Adrenal gland (tissue), 12 donors: ENCODE results near the gene GSAP. TPM values are rescaled to one million over a fixed set of nuclear protein-coding genes. Genes with fewer than 3 reads are reported as not detected.
A peak's percentile ranks its signal among the peaks of the same experiment; 100 is the strongest.

ENCODE experiments used
- DNase-seq, 7 donors: peaks; one replicate each; pipeline ENCODE4 v3.0.0-alpha.2; 2019 to 2020
- H3K27ac ChIP-seq, 5 donors: fragments of 200-600 bp; sonication (generic) in 4 of 5; 1 replicate in 3 of 5; 2 replicates in 2 of 5; pipeline versions ENCODE4 v1.5.1 to v1.8.0; 2016 to 2020; ENCODE audit warnings: mild to moderate bottlenecking in 1 of 5
- H3K27me3 ChIP-seq: fragments of 200-600 bp; 2 replicates; pipeline ENCODE4 v1.8.0; 2021
- H3K36me3 ChIP-seq, 2 donors: fragments of 200-600 bp; replicated peaks in 1 of 2; 1 replicate in 1 of 2; 2 replicates in 1 of 2; pipeline versions ENCODE4 v1.5.1 to v1.8.0; 2018 to 2022
- H3K4me1 ChIP-seq, 2 donors: fragments of 200-600 bp; replicated peaks in 1 of 2; 1 replicate in 1 of 2; 2 replicates in 1 of 2; pipeline versions ENCODE4 v1.5.1 to v1.8.0; 2018 to 2021
- H3K4me3 ChIP-seq, 4 donors: fragments of 200-600 bp; sonication (generic) in 3 of 4; one replicate each; pipeline ENCODE4 v1.5.1; 2016 to 2018
- H3K9me3 ChIP-seq, 3 donors: fragments of 200-600 bp; sonication (generic) in 1 of 3; replicated peaks in 1 of 3; 1 replicate in 2 of 3; 2 replicates in 1 of 3; pipeline versions ENCODE4 v1.5.1 to v1.8.0; 2016 to 2021
- CTCF ChIP-seq, 6 experiments: fragments of 450-650 bp in 4 of 6; fragments of 200-600 bp in 2 of 6; sonication (generic) in 1 of 6; IDR thresholded peaks; 1 replicate in 5 of 6; 2 replicates in 1 of 6; pipeline versions ENCODE4 v1.5.1 to v1.8.0; 2016 to 2021; ENCODE audit warnings: antibody characterized with exemption in 6 of 6, mild to moderate bottlenecking in 2 of 6, moderate library complexity in 1 of 6
- POLR2A ChIP-seq, 2 donors: fragments of 450-650 bp; IDR thresholded peaks; one replicate each; pipeline ENCODE4 v1.6.1; 2017; ENCODE audit warnings: antibody characterized with exemption in 2 of 2, mild to moderate bottlenecking in 2 of 2, moderate library complexity in 1 of 2
- WGBS, 4 donors: extraction: QIAGEN DNeasy Blood & Tissue Kit in 2 of 4; methylation state at CpG; one replicate each; pipeline versions ENCODE4 v1.1.5 to v1.1.7; 2013 to 2017; 5-methylcytosine and 5-hydroxymethylcytosine counted together
- intact Hi-C, 2 donors: fragments of 100-400 bp; cut with DNase I; formaldehyde crosslinking; loops; one replicate each; pipeline versions ENCODE4 v1.14.1 to v1.15.0; 2022 to 2023
- polyA plus RNA-seq, 3 donors: library from polyadenylated mRNA; stranded (reverse); fragments of 200-250 nt in 2 of 3; fragments of 350-450 nt in 1 of 3; fragmentation: Illumina TruSeq in 1 of 3; extraction: RNeasy Lipid Tissue Mini Kit (QIAGEN cat#74804) in 1 of 3; gene quantifications; one replicate each; pipeline ENCODE4 v1.2.3, GENCODE V29; 2013 to 2014
- total RNA-seq, 9 donors: library from RNA; depleted of rRNA in 4 of 9; stranded (reverse); fragments of >200 nt in 4 of 9; fragments of 120-200 nt in 1 of 9; fragmentation: NEBNext Ultra II Directional in 1 of 9; extraction: Animal tissue kit (Norgen Biotek cat#: 25700) in 1 of 9; gene quantifications; one replicate each; pipeline versions ENCODE4 v1.1.0 to v1.2.4, GENCODE V29; 2013 to 2023
- donor health status: healthy with polysubstance abuse.
- donor health status: Bipolar disorder and iron deficiency.
- donor health status: DM: yes; HTN: yes; CAD: no.
- donor health status: DM: no; HTN: no; CAD: no.
- donor health status: DM: no; HTN: no; CAD: no.
- donor health status: DM: yes; HTN: yes; CAD: no.

Gene GSAP
- total and polyA plus RNA-seq, 12 donors: 10.3 to 56.1 (median 18.5) TPM

GRCh38 chr7:77415476-77415822 lies 700 bp downstream of the GSAP start:
- DNase-seq: peak in 2 of 7 donors; percentile 17 to 22
- no peaks in the 10 kb centered on the region for H3K9me3 ChIP-seq
- intact Hi-C loops: no loop called here
- H3K36me3 ChIP-seq: no peaks in the 10 kb centered on the region
- peak overlapping the region; percentile 62 to 99 (median 86) for H3K4me3 ChIP-seq
- TF ChIP-seq CTCF (IDR thresholded peaks at IDR 0.05) (no peak), POLR2A (IDR thresholded peaks at IDR 0.05) (no peak)
- peaks cover 7 to 22% of the 10 kb centered on the region in 2 donors for H3K4me1 ChIP-seq
- H3K27ac ChIP-seq: peak overlapping the region; percentile 19 to 96 (median 88)
- no peaks in the 10 kb centered on the region for H3K27me3 ChIP-seq
- WGBS, 4 donors: 0 to 5% (median 2%) methylated on average over 3 to 25 of the region's 25 CpGs

GRCh38 chr7:77413861-77414424 lies 2.2 kb downstream of the GSAP start:
- peak overlapping the region in 3 of 5 donors; percentile 15 to 64 (median 61) for H3K27ac ChIP-seq
- no peaks in the 10 kb centered on the region for H3K27me3 ChIP-seq
- peak in 1 of 7 donors; percentile 21 for DNase-seq
- no peak overlapping the region for H3K4me3 ChIP-seq
- TF ChIP-seq POLR2A (IDR thresholded peaks at IDR 0.05): no peak
- TF ChIP-seq CTCF (IDR thresholded peaks at IDR 0.05): no peak
- H3K36me3 ChIP-seq: no peaks in the 10 kb centered on the region
- H3K9me3 ChIP-seq: no peaks in the 10 kb centered on the region
- intact Hi-C loops: no loop called here
- peaks cover 10 to 31% of the 10 kb centered on the region in 2 donors for H3K4me1 ChIP-seq

- H3K27me3 ChIP-seq: no peaks in the 10 kb centered on the region
- H3K4me3 ChIP-seq: no peak overlapping the region
- intact Hi-C loops: no loop called here
- 71 to 79% (median 76%) methylated on average over 4 of the region's 4 CpGs for WGBS, 4 donors
- peak in 2 of 7 donors; percentile 25 to 28 for DNase-seq
- peak overlapping the region in 1 of 5 donors; percentile 7 for H3K27ac ChIP-seq
- TF ChIP-seq POLR2A (IDR thresholded peaks at IDR 0.05) (no peak), CTCF (IDR thresholded peaks at IDR 0.05) (no peak)
- peaks cover 10 to 31% of the 10 kb centered on the region in 2 donors for H3K4me1 ChIP-seq
- H3K9me3 ChIP-seq: no peaks in the 10 kb centered on the region
- no peaks in the 10 kb centered on the region for H3K36me3 ChIP-seq
Measured at GRCh38 chr7:77413128-77413527, 3.0 kb downstream of the GSAP start.

- Histone ChIP-seq H3K27me3 (no peaks in the 10 kb centered on the region), H3K4me3 (no peak overlapping the region), H3K4me1 (peaks cover 3 to 23% of the 10 kb centered on the region in 2 donors), H3K27ac (peak overlapping the region in 2 of 5 donors; percentile 53 to 74), H3K36me3 (no peaks in the 10 kb centered on the region), H3K9me3 (no peaks in the 10 kb centered on the region)
- intact Hi-C loops: no loop called here
- DNase-seq: peak in 2 of 7 donors; percentile 41 to 59
- TF ChIP-seq POLR2A (IDR thresholded peaks at IDR 0.05) (no peak), CTCF (IDR thresholded peaks at IDR 0.05) (no peak)
- WGBS, 4 donors: 61 to 69% (median 65%) methylated on average over 5 of the region's 5 CpGs
Measured at GRCh38 chr7:77409739-77410547, 6.2 kb downstream of the GSAP start.
